Measurements from ENCODE around the gene HOXB1. TPM values are rescaled to one million over a fixed set of nuclear protein-coding genes. Genes with fewer than 3 reads are reported as not detected.

The HOXB1 gene
- total and polyA plus RNA-seq, 2 of the 8 experiments (the other 6 are each of a cell fraction or from before 2014, with no cell fraction given) = not detected

DNA sequence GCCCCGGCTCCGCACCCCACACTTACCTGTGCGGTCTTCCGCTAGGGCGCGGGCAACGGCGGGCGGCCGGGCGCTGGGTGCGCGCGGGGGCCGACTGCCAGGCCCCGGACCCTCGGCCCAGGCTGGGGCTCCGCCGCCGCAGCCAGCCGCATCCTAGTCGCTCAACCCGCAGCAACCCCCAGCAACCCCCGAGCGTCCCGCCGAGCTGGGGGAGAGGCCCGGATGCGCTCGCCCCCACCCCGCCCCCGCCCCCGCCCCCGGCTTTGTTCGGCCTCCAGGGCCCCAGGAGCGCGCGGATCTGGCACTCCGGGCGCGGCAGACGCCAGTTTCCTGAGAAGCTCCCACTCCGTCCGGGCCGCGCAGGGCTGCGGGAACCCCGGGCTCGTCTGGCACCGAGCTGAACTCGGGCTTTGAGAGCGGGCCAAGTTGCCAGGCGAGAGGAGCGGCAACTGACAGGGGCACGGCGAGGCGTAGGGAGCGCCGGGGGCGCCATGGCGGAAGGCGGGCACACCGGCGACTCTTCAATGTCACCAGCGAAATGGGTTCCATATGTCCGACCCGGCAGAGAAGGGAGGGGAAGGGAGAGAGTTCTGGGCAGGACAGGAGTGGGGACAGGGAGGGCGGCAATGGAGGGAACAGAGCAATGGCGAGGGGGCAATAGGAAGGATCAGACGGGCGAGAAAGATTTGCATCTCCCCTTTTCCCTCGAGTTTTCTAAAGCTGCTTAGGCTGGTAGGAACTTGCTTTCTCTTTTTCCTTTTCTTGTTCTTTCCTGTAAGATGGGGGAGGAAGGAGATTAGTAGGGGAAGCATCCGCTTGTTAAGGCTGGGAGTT is 33.6 kb upstream of the HOXB1 start:
- no peak overlapping the region for H2BK5ac ChIP-seq (ENCODE audit: low read depth, low read length)
- H4K5ac ChIP-seq (ENCODE audit: insufficient read length, low read depth, low read length) = no peak overlapping the region
- peak overlapping the region; percentile 18 for H2BK12ac ChIP-seq (ENCODE audit: low read depth, low read length)
- H3K4me2 ChIP-seq (ENCODE audit: insufficient read depth in 1 of 2, low read depth in 2 of 2, low read length in 2 of 2) = peak overlapping the region; percentile 7 to 55
- no peak overlapping the region for H2AFZ ChIP-seq (ENCODE audit: low read length)
- H2AK5ac ChIP-seq (ENCODE audit: low read depth, low read length) = no peak overlapping the region
- peaks cover 99 to 100% (median 100%) of the 10 kb centered on the region in 4 experiments for H3K27me3 ChIP-seq (replicated peaks in 1 of 4; ENCODE audit: control insufficient read depth in 3 of 4, extremely low read depth in 1 of 4, insufficient read depth in 3 of 4, low read length in 3 of 4)
- H3K9ac ChIP-seq (replicated peaks in 1 of 4; ENCODE audit: extremely low read depth in 1 of 4, low read depth in 3 of 4, low read length in 3 of 4) = no peak overlapping the region
- H3K23me2 ChIP-seq (ENCODE audit: low read depth, low read length) = peaks cover 4% of the 10 kb centered on the region; the same call in 1 of the 2 replicates
- H2BK15ac ChIP-seq (ENCODE audit: low read length) = no peak overlapping the region
- H4K91ac ChIP-seq (replicated peaks; ENCODE audit: insufficient read length, low read length) = no peak overlapping the region
- POLR2A ChIA-PET (ENCODE audit: partially characterized antibody) = interaction anchor here (1.8 kb wide), 1 partner anchor 49 kb away, joined by 4 read pairs; no protein-coding TSS in a partner anchor
- peaks cover 0 to 8% (median 4%) of the 10 kb centered on the region in 4 experiments; a peak in 5 of 7 replicates for H3K4me1 ChIP-seq (replicated peaks in 1 of 4; ENCODE audit: control insufficient read depth in 3 of 4, insufficient read depth in 4 of 4, low read length in 3 of 4)
- no peak for FAIRE-seq
- H3K4ac ChIP-seq (replicated peaks; ENCODE audit: insufficient read length, low read depth, low read length) = no peak overlapping the region
- no peak overlapping the region for H2BK20ac ChIP-seq (ENCODE audit: low read length)
- no peak overlapping the region for H3K56ac ChIP-seq (replicated peaks; ENCODE audit: insufficient read length, low read depth, low read length)
- peaks cover 2 to 35% of the 10 kb centered on the region in 2 experiments for H4K20me1 ChIP-seq (replicated peaks in 1 of 2; ENCODE audit: control insufficient read depth in 1 of 2, insufficient read depth in 2 of 2, low read length in 2 of 2)
- H3K79me1 ChIP-seq (ENCODE audit: low read depth, low read length) = no peaks in the 10 kb centered on the region
- H3K79me2 ChIP-seq (ENCODE audit: control insufficient read depth in 1 of 2, insufficient read depth in 2 of 2, low read length in 2 of 2) = no peaks in the 10 kb centered on the region
- H3K23ac ChIP-seq (ENCODE audit: insufficient read length) = no peak overlapping the region
- CTCF ChIA-PET (ENCODE audit: partially characterized antibody) = interaction anchor here (0.8 to 3.4 kb wide), 13 partner anchors 10 to 189 kb away, joined by 3 to 14 read pairs (median 4); partner anchors contain the start of gene HOXB5
- no peak for DNase-seq (ENCODE audit: low read depth in 1 of 2, low spot score in 2 of 2)
- no peak overlapping the region for H3K27ac ChIP-seq (ENCODE audit: low read depth, low read length)
- H4K8ac ChIP-seq (ENCODE audit: extremely low read depth, insufficient read depth, low read length) = no peak overlapping the region
- 4% methylated on average over 22 of the region's 73 CpGs; no CpG with 5 or more reads in 1 of the 2 experiments for WGBS, 2 experiments (ENCODE audit: extremely low coverage in 1 of 2, insufficient coverage in 1 of 2, insufficient read length in 1 of 2, insufficient replicate concordance in 2 of 2, low coverage in 1 of 2, low lambda C conversion rate in 2 of 2, missing lambda C conversion rate in 1 of 2)
- H2BK120ac ChIP-seq (replicated peaks; ENCODE audit: low read depth, low read length) = no peak overlapping the region
- H3K9me3 ChIP-seq (ENCODE audit: insufficient read depth in 2 of 2, low read depth in 1 of 2, low read length in 1 of 2) = no peaks in the 10 kb centered on the region
- H3K4me3 ChIP-seq (ENCODE audit: extremely low read depth in 1 of 4, insufficient read depth in 2 of 4, low read depth in 3 of 4, low read length in 4 of 4) = peak overlapping the region in 1 of 4 experiments; percentile 42; a peak in 3 of 8 replicates
- H3K18ac ChIP-seq (ENCODE audit: extremely low read depth, low read length) = no peak overlapping the region
- H3K14ac ChIP-seq (ENCODE audit: insufficient read length) = no peak overlapping the region
- peaks cover 0 to 5% (median 0%) of the 10 kb centered on the region in 4 experiments; a peak in 1 of 8 replicates for H3K36me3 ChIP-seq (ENCODE audit: control insufficient read depth in 2 of 4, insufficient read depth in 4 of 4, low read length in 3 of 4)
- TF ChIP-seq EZH2 (IDR thresholded peaks at IDR 0.05; ENCODE audit: low read depth, low read length, severe bottlenecking) (peak; percentile 95), YY1 (IDR thresholded peaks at IDR 0.05; ENCODE audit: low read depth, low read length) (0 out of 2 replicates have a peak, but pooled peaks have one; percentile 40), SP1 (IDR thresholded peaks at IDR 0.05; ENCODE audit: low read depth, low read length) (no peak), KDM4A (IDR thresholded peaks at IDR 0.05; ENCODE audit: low read depth, low read length, severe bottlenecking) (no peak), SRF (IDR thresholded peaks at IDR 0.05; ENCODE audit: low read depth, low read length) (no peak)
- TF ChIP-seq, protein P1, sequence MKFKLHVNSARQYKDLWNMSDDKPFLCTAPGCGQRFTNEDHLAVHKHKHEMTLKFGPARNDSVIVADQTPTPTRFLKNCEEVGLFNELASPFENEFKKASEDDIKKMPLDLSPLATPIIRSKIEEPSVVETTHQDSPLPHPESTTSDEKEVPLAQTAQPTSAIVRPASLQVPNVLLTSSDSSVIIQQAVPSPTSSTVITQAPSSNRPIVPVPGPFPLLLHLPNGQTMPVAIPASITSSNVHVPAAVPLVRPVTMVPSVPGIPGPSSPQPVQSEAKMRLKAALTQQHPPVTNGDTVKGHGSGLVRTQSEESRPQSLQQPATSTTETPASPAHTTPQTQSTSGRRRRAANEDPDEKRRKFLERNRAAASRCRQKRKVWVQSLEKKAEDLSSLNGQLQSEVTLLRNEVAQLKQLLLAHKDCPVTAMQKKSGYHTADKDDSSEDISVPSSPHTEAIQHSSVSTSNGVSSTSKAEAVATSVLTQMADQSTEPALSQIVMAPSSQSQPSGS (IDR thresholded peaks at IDR 0.05; ENCODE audit: low read length) = no peak
